NT2/D1 (cell line): ENCODE measurements around the gene P3H3.

Experiments used
- DNase-seq: peaks from one replicate; pipeline ENCODE4 v3.0.0-alpha.2; 2011; ENCODE audit warnings: low read depth, low spot score
- H3K27me3 ChIP-seq: 2 replicates; pipeline ENCODE4 v1.6.0; 2011; ENCODE audit warnings: mild to moderate bottlenecking; ENCODE audit not compliant: insufficient read length, insufficient read depth
- H3K36me3 ChIP-seq: 2 replicates; pipeline ENCODE4 v1.6.1; 2011; ENCODE audit warnings: mild to moderate bottlenecking, low read length, mixed read lengths; ENCODE audit not compliant: insufficient read depth, insufficient read length
- H3K4me1 ChIP-seq: 2 replicates; pipeline ENCODE4 v1.5.1; 2011; ENCODE audit not compliant: insufficient read depth, insufficient read length
- H3K4me3 ChIP-seq: 2 replicates; pipeline ENCODE4 v1.5.1; 2011; ENCODE audit warnings: low read depth; ENCODE audit not compliant: insufficient read length
- H3K9ac ChIP-seq: 2 replicates; pipeline ENCODE4 v1.6.0; 2011; ENCODE audit warnings: low read depth; ENCODE audit not compliant: insufficient read length
- H3K9me3 ChIP-seq: 2 replicates; pipeline ENCODE4 v1.5.1; 2011; ENCODE audit warnings: mild to moderate bottlenecking, low read length; ENCODE audit not compliant: insufficient read depth
- SUZ12 ChIP-seq: IDR thresholded peaks from 2 replicates; pipeline ENCODE4 v1.6.1; 2011; ENCODE audit not compliant: insufficient read length, insufficient read depth; ENCODE audit errors: extremely low read depth
- YY1 ChIP-seq: IDR thresholded peaks from 2 replicates; pipeline ENCODE4 v1.6.1; 2011; ENCODE audit not compliant: insufficient read length, insufficient read depth
- ZNF274 ChIP-seq: IDR thresholded peaks from 2 replicates; pipeline ENCODE4 v1.6.1; 2011; ENCODE audit warnings: mild to moderate bottlenecking, low read depth, low read length

Gene P3H3

GRCh38 chr12:6843118-6843902 is 15.1 kb downstream of the P3H3 start:
- no peak for DNase-seq
- TF ChIP-seq ZNF274: no peak
- TF ChIP-seq SUZ12: no peak
- H3K9me3 ChIP-seq: no peaks in the 10 kb centered on the region
- H3K4me1 ChIP-seq: peaks cover 12% of the 10 kb centered on the region
- no peak overlapping the region for H3K4me3 ChIP-seq
- no peak overlapping the region for H3K9ac ChIP-seq
- H3K36me3 ChIP-seq: peaks cover 96% of the 10 kb centered on the region
- no peaks in the 10 kb centered on the region for H3K27me3 ChIP-seq

DNA sequence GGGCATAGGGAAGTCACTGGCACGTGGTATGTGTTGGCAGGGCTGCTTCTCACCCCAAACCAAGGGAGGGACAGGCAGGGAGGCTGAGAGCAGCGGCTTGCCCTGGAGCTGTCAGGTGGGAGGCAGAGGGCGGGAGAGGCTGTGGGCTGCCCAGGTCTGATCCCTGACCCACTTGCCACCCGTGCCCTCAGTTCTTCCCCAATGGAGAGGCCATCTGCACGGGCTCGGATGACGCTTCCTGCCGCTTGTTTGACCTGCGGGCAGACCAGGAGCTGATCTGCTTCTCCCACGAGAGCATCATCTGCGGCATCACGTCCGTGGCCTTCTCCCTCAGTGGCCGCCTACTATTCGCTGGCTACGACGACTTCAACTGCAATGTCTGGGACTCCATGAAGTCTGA is 17.2 kb downstream of the P3H3 start:
- peaks cover 96% of the 10 kb centered on the region for H3K36me3 ChIP-seq
- TF ChIP-seq SUZ12 (no peak), ZNF274 (no peak), YY1 (no peak)

DNA sequence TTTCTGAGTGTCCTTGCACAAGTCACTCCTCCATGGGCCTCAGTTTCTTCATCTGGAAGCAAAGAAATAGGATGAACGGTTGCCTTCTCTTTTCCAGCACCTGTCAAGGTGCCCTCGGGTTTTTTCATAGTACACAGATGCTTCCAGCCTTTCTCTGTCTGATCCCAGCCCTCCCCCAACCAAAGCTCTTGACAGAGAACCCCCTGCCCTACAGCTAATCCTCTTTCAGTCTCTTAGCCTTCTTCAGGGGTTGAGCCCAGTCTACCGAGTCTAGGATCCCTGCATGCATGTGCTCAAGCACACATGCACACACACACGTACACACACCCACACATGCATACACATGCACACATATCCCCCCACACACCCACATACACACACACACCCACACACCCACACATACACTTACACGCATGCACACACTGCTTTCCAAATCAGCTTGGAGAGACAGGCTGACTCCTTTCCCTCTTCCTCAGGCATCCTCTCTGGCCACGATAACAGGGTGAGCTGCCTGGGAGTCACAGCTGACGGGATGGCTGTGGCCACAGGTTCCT is 18.2 kb downstream of the P3H3 start:
- no peak overlapping the region for H3K9ac ChIP-seq
- TF ChIP-seq ZNF274: no peak
- TF ChIP-seq SUZ12: no peak
- TF ChIP-seq YY1: no peak
- DNase-seq: no peak
- peaks cover 7% of the 10 kb centered on the region for H3K4me1 ChIP-seq
- H3K27me3 ChIP-seq: no peaks in the 10 kb centered on the region
- H3K4me3 ChIP-seq: no peak overlapping the region
- no peaks in the 10 kb centered on the region for H3K9me3 ChIP-seq
- peaks cover 91% of the 10 kb centered on the region for H3K36me3 ChIP-seq

More for the DNA sequence above, 17.2 kb downstream of the P3H3 start:
- Histone ChIP-seq H3K9ac (no peak overlapping the region), H3K4me1 (peaks cover 7% of the 10 kb centered on the region), H3K27me3 (no peaks in the 10 kb centered on the region), H3K9me3 (no peaks in the 10 kb centered on the region), H3K4me3 (no peak overlapping the region)
- no peak for DNase-seq

GRCh38 chr12:6847676-6848075 is 19.5 kb downstream of the P3H3 start:
- no peaks in the 10 kb centered on the region for H3K27me3 ChIP-seq
- no peak for TF ChIP-seq SUZ12
- no peak for TF ChIP-seq ZNF274
- no peak for TF ChIP-seq YY1

DNA sequence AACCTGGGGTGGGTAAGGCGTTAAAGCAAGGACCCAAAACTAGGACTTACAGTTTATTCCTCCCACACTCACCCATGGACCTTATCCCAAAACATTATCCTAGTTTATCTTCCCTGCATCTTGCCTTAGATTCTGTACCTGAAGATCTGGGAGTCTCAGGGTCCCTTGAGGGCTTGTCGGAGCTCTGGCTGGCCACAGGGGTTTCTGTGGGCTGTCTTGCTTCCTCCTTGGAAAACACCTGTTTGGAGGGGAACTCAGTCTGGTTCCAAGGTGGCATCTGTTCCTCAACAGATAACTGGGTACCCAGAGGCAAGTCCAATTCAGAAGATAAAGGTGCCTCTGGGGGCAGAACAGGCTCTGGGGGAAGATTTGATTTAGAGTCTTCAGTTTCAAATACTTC is 21.2 kb downstream of the P3H3 start:
- no peak overlapping the region for H3K9ac ChIP-seq
- H3K4me1 ChIP-seq: peaks cover 9% of the 10 kb centered on the region
- peaks cover 72% of the 10 kb centered on the region for H3K36me3 ChIP-seq
- no peaks in the 10 kb centered on the region for H3K9me3 ChIP-seq
- no peaks in the 10 kb centered on the region for H3K27me3 ChIP-seq
- DNase-seq: no peak
- no peak for TF ChIP-seq SUZ12
- TF ChIP-seq ZNF274: no peak
- TF ChIP-seq YY1: no peak
- no peak overlapping the region for H3K4me3 ChIP-seq

More at GRCh38 chr12:6847676-6848075, 19.5 kb downstream of the P3H3 start:
- DNase-seq: no peak
- H3K9ac ChIP-seq: no peak overlapping the region
- H3K9me3 ChIP-seq: no peaks in the 10 kb centered on the region
- H3K4me3 ChIP-seq: no peak overlapping the region
- peaks cover 7% of the 10 kb centered on the region for H3K4me1 ChIP-seq
- peaks cover 78% of the 10 kb centered on the region for H3K36me3 ChIP-seq

GRCh38 chr12:6849976-6850560 is 21.9 kb downstream of the P3H3 start:
- Histone ChIP-seq H3K36me3 (peaks cover 72% of the 10 kb centered on the region), H3K27me3 (no peaks in the 10 kb centered on the region), H3K4me3 (peak overlapping the region; percentile 90), H3K9ac (peak overlapping the region; percentile 90), H3K9me3 (no peaks in the 10 kb centered on the region), H3K4me1 (peaks cover 9% of the 10 kb centered on the region)
- TF ChIP-seq SUZ12 (no peak), ZNF274 (no peak), YY1 (no peak)
- DNase-seq: no peak

GRCh38 chr12:6850796-6851152 is 22.6 kb downstream of the P3H3 start:
- Histone ChIP-seq H3K4me3 (peak overlapping the region; percentile 90), H3K9ac (peak overlapping the region; percentile 90), H3K9me3 (no peaks in the 10 kb centered on the region), H3K36me3 (peaks cover 72% of the 10 kb centered on the region), H3K27me3 (no peaks in the 10 kb centered on the region), H3K4me1 (peaks cover 9% of the 10 kb centered on the region)
- TF ChIP-seq ZNF274 (no peak), YY1 (no peak), SUZ12 (no peak)
- no peak for DNase-seq
